ENCODE results near the gene UTS2R. TPM values are rescaled to one million over a fixed set of nuclear protein-coding genes. Genes with fewer than 3 reads are reported as not detected.
A peak's percentile ranks its signal among the peaks of the same experiment; 100 is the strongest.

The UTS2R gene
- total RNA-seq, 4 donors from 2014 or later: not detected

DNA sequence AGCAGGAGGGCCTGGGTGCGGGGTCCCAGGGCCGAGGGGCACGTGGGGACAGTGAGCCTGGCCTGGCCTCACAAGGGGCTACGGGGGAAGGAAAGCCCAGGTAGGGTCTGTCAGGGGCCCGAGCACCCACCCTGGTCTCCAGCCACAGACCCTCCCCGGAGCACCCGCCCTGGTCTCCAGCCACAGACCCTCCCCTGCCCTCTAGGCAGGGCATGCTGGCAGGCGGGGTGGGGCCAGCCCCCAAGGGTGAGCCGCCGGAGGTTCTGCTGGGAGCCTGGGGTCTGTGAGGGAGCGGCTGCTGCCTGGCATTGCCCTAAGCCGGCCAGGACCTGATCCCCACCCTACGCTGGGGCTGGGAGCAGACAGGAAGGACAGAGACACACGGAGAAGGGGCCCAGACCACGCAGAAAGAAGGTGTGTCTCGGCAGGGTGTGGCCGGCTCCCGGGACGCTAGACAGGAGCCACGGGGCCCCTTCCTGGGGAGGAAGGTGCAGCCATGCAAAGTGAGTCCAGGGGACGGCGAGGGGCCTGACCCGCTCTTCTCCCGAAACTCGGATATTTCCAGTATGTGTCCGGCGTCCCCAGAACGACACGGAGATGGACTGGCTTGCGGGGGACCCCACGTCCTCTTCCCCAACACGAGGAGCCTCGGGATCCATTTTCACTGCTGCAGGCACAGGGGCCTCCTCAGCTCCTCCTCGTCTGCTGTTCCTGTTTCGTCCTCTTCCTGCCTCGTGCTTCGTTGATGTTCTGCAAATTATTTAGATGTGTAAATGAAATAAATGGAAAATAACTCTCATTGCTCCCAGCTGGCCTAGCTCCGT is 15.5 kb downstream of the UTS2R start:
- TF ChIP-seq POLR2A (IDR thresholded peaks at IDR 0.05) (no peak), POLR2AphosphoS5 (IDR thresholded peaks at IDR 0.05) (no peak), EP300 (IDR thresholded peaks at IDR 0.05) (no peak)
- TF ChIP-seq, protein P1, sequence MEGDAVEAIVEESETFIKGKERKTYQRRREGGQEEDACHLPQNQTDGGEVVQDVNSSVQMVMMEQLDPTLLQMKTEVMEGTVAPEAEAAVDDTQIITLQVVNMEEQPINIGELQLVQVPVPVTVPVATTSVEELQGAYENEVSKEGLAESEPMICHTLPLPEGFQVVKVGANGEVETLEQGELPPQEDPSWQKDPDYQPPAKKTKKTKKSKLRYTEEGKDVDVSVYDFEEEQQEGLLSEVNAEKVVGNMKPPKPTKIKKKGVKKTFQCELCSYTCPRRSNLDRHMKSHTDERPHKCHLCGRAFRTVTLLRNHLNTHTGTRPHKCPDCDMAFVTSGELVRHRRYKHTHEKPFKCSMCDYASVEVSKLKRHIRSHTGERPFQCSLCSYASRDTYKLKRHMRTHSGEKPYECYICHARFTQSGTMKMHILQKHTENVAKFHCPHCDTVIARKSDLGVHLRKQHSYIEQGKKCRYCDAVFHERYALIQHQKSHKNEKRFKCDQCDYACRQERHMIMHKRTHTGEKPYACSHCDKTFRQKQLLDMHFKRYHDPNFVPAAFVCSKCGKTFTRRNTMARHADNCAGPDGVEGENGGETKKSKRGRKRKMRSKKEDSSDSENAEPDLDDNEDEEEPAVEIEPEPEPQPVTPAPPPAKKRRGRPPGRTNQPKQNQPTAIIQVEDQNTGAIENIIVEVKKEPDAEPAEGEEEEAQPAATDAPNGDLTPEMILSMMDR (IDR thresholded peaks at IDR 0.05): no peak
- peaks cover 62% of the 10 kb centered on the region for H3K27me3 ChIP-seq
- no peak overlapping the region for H3K4me3 ChIP-seq
- H3K4me1 ChIP-seq: peaks cover 0 to 28% (median 17%) of the 10 kb centered on the region in 3 donors
- peak overlapping the region in 1 of 4 donors; percentile 59 for H3K27ac ChIP-seq
- no peaks in the 10 kb centered on the region for H3K9me3 ChIP-seq
- 31% methylated on average over 10 of the region's 38 CpGs; no CpG with 5 or more reads in 1 of the 2 donors for WGBS, 2 donors (ENCODE audit: low coverage in 1 of 2)
- H3K36me3 ChIP-seq: peaks cover 0 to 13% of the 10 kb centered on the region in 2 donors
- no peak for ATAC-seq

DNA sequence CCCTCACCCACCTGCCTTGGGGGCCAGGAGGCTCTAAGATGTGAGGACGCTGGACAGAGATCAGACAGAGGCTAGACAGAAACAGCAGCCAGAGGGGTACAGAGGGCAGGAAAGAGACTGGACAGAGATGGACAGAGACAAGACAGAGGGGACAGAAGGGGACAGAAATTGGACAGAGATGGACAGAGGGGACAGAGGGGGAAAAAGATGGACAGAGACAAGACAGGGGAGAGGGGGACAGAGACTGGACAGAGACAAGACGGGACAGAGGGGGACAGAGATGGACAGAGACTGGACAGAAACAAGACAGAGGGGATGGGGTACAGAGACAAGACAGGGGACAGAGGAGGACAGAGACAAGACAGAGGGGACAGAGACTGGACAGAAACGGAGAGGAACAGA is 16.1 kb downstream of the UTS2R start:
- Histone ChIP-seq H3K9me3 (no peaks in the 10 kb centered on the region), H3K4me1 (peaks cover 0 to 28% (median 17%) of the 10 kb centered on the region in 3 donors), H3K36me3 (peaks cover 0 to 20% of the 10 kb centered on the region in 2 donors), H3K27me3 (peaks cover 56% of the 10 kb centered on the region), H3K4me3 (no peak overlapping the region), H3K27ac (no peak overlapping the region)
- ATAC-seq: no peak
- 58 to 67% methylated on average over 1 to 3 of the region's 3 CpGs for WGBS, 2 donors (ENCODE audit: low coverage in 1 of 2)
- TF ChIP-seq POLR2AphosphoS5 (IDR thresholded peaks at IDR 0.05): no peak
- no peak for TF ChIP-seq POLR2A (IDR thresholded peaks at IDR 0.05)
- TF ChIP-seq, protein P1 (IDR thresholded peaks at IDR 0.05): no peak
- TF ChIP-seq EP300 (IDR thresholded peaks at IDR 0.05): no peak

DNA sequence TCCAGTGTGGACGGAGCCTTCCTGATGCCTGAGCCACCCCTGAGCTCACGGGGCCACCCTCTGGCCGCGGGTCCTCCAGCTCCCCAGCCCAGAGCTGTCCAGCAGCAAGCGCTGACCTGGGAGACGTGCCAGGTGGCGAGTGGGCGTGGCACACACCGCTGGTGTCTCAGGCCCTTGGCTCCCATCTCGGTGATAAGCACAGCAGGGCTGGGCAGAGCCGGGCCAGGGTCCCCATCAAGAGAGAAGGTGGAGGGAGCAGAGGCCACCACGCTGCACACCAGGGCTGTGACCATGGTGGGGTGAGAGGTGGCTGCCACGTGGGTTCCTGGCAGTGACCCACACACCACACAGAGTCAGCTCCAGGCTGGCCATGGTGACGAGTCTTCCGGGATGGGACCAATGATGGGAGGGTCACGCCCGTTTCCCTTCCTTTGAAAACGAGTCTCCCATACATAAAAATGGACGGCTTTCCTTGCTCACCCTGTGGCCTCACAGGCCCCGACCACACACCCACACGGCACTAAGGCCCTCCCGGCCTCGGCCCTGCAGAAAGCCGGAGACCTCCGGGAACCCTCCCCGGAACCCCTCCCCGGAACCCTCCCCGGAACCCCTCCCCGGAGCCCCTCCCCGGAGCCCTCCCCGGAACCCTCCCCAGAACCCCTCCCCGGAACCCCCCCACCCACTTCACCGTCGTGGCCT is 16.8 kb downstream of the UTS2R start:
- no peak for ATAC-seq
- Histone ChIP-seq H3K4me1 (peaks cover 0 to 28% (median 17%) of the 10 kb centered on the region in 3 donors), H3K4me3 (no peak overlapping the region), H3K27ac (no peak overlapping the region), H3K9me3 (no peaks in the 10 kb centered on the region), H3K36me3 (peaks cover 0 to 26% of the 10 kb centered on the region in 2 donors), H3K27me3 (peaks cover 49% of the 10 kb centered on the region)
- TF ChIP-seq POLR2A (IDR thresholded peaks at IDR 0.05) (no peak), EP300 (IDR thresholded peaks at IDR 0.05) (no peak), POLR2AphosphoS5 (IDR thresholded peaks at IDR 0.05) (no peak)
- TF ChIP-seq, protein P1 (IDR thresholded peaks at IDR 0.05): no peak
- 80% methylated on average over 8 of the region's 34 CpGs; no CpG with 5 or more reads in 1 of the 2 donors for WGBS, 2 donors (ENCODE audit: low coverage in 1 of 2)

DNA sequence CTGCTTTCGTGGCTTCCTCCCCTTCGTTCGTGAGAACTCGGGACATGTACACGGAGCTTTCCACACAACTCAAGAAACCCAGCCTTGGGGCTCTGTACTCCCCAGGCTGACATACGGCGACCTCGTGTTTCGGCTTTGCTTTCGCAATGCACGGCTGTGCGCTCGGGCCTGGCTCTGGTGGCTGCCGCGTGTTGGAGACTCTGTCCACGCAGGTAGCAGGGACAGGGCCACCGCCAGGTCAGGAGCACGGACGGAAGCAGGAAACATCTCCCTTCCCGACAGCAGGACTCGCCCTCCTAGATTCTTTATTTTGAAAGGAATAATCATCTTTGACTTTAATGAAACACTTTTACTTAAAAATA is 17.3 kb downstream of the UTS2R start:
- peaks cover 0 to 28% (median 17%) of the 10 kb centered on the region in 3 donors for H3K4me1 ChIP-seq
- ATAC-seq: no peak
- no peak for TF ChIP-seq POLR2A (IDR thresholded peaks at IDR 0.05)
- TF ChIP-seq POLR2AphosphoS5 (IDR thresholded peaks at IDR 0.05): no peak
- no peak for TF ChIP-seq EP300 (IDR thresholded peaks at IDR 0.05)
- TF ChIP-seq, protein P1 (IDR thresholded peaks at IDR 0.05): no peak

More for the DNA sequence above, 17.3 kb downstream of the UTS2R start:
- no peaks in the 10 kb centered on the region for H3K9me3 ChIP-seq
- peaks cover 0 to 31% of the 10 kb centered on the region in 2 donors for H3K36me3 ChIP-seq
- H3K4me3 ChIP-seq: no peak overlapping the region
- H3K27me3 ChIP-seq: peaks cover 44% of the 10 kb centered on the region
- WGBS, 2 donors (ENCODE audit: low coverage in 1 of 2): 94% methylated on average over 15 of the region's 21 CpGs; no CpG with 5 or more reads in 1 of the 2 donors
- no peak overlapping the region for H3K27ac ChIP-seq
